GM23248 (cell line): ENCODE data around the gene CEP43. TPM values are rescaled to one million over a fixed set of nuclear protein-coding genes. Genes with fewer than 3 reads are reported as not detected.

Experiments
- DNase-seq: peaks from one replicate; pipeline ENCODE4 v3.0.0-alpha.2; 2015
- H2AFZ ChIP-seq: fragments of 200-600 bp; sonication (generic); 2 replicates; pipeline ENCODE4 v1.6.1; 2016; ENCODE audit warnings: antibody characterized with exemption
- H3F3A ChIP-seq: fragments of 200-600 bp; sonication (generic); 2 replicates; pipeline ENCODE4 v1.6.1; 2016; ENCODE audit warnings: mild to moderate bottlenecking, antibody characterized with exemption, mixed run types; ENCODE audit not compliant: insufficient read depth
- H3K27ac ChIP-seq: fragments of 200-600 bp; sonication (generic); 2 replicates; pipeline ENCODE4 v1.5.1; 2016; ENCODE audit warnings: mild to moderate bottlenecking
- H3K27me3 ChIP-seq: fragments of 200-600 bp; sonication (generic); replicated peaks from 2 replicates; pipeline ENCODE4 v1.6.1; 2016; ENCODE audit warnings: mild to moderate bottlenecking; ENCODE audit not compliant: insufficient read depth
- H3K36me3 ChIP-seq: fragments of 200-600 bp; sonication (generic); 2 replicates; pipeline ENCODE4 v1.6.1; 2016; ENCODE audit warnings: low read depth, mild to moderate bottlenecking
- H3K4me1 ChIP-seq: fragments of 200-600 bp; sonication (generic); 2 replicates; pipeline ENCODE4 v1.6.1; 2016; ENCODE audit warnings: mild to moderate bottlenecking; ENCODE audit not compliant: insufficient read depth
- H3K4me2 ChIP-seq: fragments of 200-600 bp; sonication (generic); one replicate; pipeline ENCODE4 v1.6.1; 2016; ENCODE audit warnings: mild to moderate bottlenecking; ENCODE audit not compliant: unreplicated experiment
- H3K4me3 ChIP-seq: fragments of 200-600 bp; sonication (generic); 2 replicates; pipeline ENCODE4 v1.5.1; 2016; ENCODE audit warnings: mild to moderate bottlenecking
- H3K79me2 ChIP-seq: fragments of 200-600 bp; sonication (generic); 2 replicates; pipeline ENCODE4 v1.6.1; 2016; ENCODE audit warnings: mild to moderate bottlenecking; ENCODE audit not compliant: insufficient read depth
- H3K9ac ChIP-seq: fragments of 200-600 bp; sonication (generic); 2 replicates; pipeline ENCODE4 v1.6.1; 2016; ENCODE audit warnings: mild to moderate bottlenecking
- H3K9me2 ChIP-seq: fragments of 200-600 bp; sonication (generic); 2 replicates; pipeline ENCODE4 v1.6.1; 2016; ENCODE audit warnings: mixed run types, mild to moderate bottlenecking, moderate library complexity; ENCODE audit not compliant: insufficient read depth
- H3K9me3 ChIP-seq: fragments of 200-600 bp; sonication (generic); one replicate; pipeline ENCODE4 v1.6.1; 2017; ENCODE audit warnings: low read depth
- H4K20me1 ChIP-seq: fragments of 200-600 bp; sonication (generic); 2 replicates; pipeline ENCODE4 v1.6.0; 2016; ENCODE audit not compliant: insufficient read depth
- EZH2 ChIP-seq: fragments of 200-600 bp; sonication (generic); IDR thresholded peaks from 2 replicates; pipeline ENCODE4 v1.6.1; 2018; ENCODE audit warnings: antibody characterized with exemption, mild to moderate bottlenecking; ENCODE audit not compliant: insufficient read depth, poor library complexity, severe bottlenecking
- EZH2phosphoT487 ChIP-seq: fragments of 200-600 bp; sonication (generic); IDR thresholded peaks from 2 replicates; pipeline ENCODE4 v1.6.1; 2018; ENCODE audit warnings: antibody characterized with exemption, moderate library complexity, mild to moderate bottlenecking, low read depth; ENCODE audit not compliant: insufficient read depth
- WGBS, 2 experiments: methylation state at CpG; one replicate each; pipeline ENCODE4 v1.1.6; 2015 to 2017; ENCODE audit warnings: low lambda C conversion rate in 2 of 2, low coverage in 1 of 2; ENCODE audit errors: missing lambda C conversion rate in 2 of 2; 5-methylcytosine and 5-hydroxymethylcytosine counted together
- in situ Hi-C: fragments of 300-500 bp; cut with MboI; formaldehyde crosslinking; loops from 2 replicates; pipeline ENCODE4 v1.15.0; 2020
- polyA plus RNA-seq: library from polyadenylated mRNA; unstranded; fragments of >200 nt; fragmentation: Nextera tagmentation; extraction: Ambion mirVana; gene quantifications from 2 replicates; pipeline ENCODE4 v1.2.1, GENCODE V29; 2016
- total RNA-seq: library from RNA; depleted of rRNA; stranded (reverse); fragments of >200 nt; shearing (Covaris generic); gene quantifications from 2 replicates; pipeline ENCODE4 v1.2.3, GENCODE V29; 2014

The CEP43 gene
- total and polyA plus RNA-seq, 2 experiments from 2014 or later: 16.4 to 25.2 TPM

DNA sequence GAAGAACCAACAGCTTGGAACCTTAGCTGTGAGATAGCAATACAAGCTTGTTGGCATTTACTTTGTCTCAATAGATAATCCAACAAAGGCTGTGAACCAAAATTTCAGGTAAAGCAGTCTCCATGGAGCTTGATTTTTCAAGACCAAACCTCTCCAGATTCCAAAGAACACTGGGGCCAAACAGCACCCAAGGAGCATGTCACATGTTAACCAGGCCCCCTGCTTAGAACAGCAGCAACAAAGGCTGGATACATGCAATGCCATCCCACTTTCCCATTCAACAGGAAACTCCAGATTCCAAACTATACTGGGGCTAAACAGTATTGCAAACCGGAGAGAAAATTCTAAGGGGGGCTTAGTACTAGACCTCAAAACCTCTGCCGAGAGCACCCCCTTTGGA, 27.1 kb upstream of the CEP43 start:
- DNase-seq: no peak
- Histone ChIP-seq H3F3A (no peaks in the 10 kb centered on the region), H3K4me2 (no peak overlapping the region), H2AFZ (no peak overlapping the region), H3K36me3 (no peaks in the 10 kb centered on the region), H3K9me3 (no peaks in the 10 kb centered on the region), H3K27me3 (no peaks in the 10 kb centered on the region), H3K4me1 (no peaks in the 10 kb centered on the region), H3K27ac (no peak overlapping the region), H3K9ac (no peak overlapping the region), H4K20me1 (no peaks in the 10 kb centered on the region), H3K4me3 (no peak overlapping the region), H3K79me2 (no peaks in the 10 kb centered on the region), H3K9me2 (no peaks in the 10 kb centered on the region)
- WGBS, 2 experiments: 96 to 100% methylated on average over 2 of the region's 2 CpGs
- in situ Hi-C loops: no loop called here
- TF ChIP-seq EZH2phosphoT487: no peak
- no peak for TF ChIP-seq EZH2

DNA sequence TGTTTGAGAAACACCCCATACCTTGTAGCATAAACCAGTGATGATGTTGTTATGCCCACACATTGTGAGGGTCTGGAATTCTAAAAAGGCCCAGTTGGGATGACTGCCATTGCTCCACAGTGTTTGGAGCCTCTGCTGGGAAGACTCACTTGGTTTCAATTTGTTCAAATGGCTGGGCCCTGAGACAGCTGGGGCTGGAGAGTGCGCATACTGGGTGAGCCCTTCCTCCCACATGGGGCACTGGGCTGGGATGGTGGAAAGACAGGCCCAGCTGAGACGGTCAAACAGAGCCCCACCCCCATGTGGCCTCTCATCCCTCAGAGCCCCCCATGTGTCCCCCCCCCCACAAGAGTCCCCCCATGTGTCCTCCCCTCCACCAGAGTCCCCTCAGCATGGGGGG, 22.6 kb upstream of the CEP43 start:
- 80 to 94% methylated on average over 1 to 2 of the region's 2 CpGs for WGBS, 2 experiments
- H3K4me2 ChIP-seq: no peak overlapping the region
- no peak overlapping the region for H3K9ac ChIP-seq
- no peaks in the 10 kb centered on the region for H3K9me2 ChIP-seq
- no peaks in the 10 kb centered on the region for H3K27me3 ChIP-seq
- in situ Hi-C loops: no loop called here
- H3K27ac ChIP-seq: no peak overlapping the region
- H4K20me1 ChIP-seq: no peaks in the 10 kb centered on the region
- no peak for DNase-seq
- H2AFZ ChIP-seq: no peak overlapping the region
- no peaks in the 10 kb centered on the region for H3K36me3 ChIP-seq
- no peaks in the 10 kb centered on the region for H3K4me1 ChIP-seq
- H3K4me3 ChIP-seq: no peak overlapping the region
- TF ChIP-seq EZH2phosphoT487 (no peak), EZH2 (no peak)
- 0 out of 2 replicates have a peak, but pooled peaks cover 9% of the 10 kb centered on the region for H3F3A ChIP-seq
- H3K9me3 ChIP-seq: no peaks in the 10 kb centered on the region
- H3K79me2 ChIP-seq: no peaks in the 10 kb centered on the region

DNA sequence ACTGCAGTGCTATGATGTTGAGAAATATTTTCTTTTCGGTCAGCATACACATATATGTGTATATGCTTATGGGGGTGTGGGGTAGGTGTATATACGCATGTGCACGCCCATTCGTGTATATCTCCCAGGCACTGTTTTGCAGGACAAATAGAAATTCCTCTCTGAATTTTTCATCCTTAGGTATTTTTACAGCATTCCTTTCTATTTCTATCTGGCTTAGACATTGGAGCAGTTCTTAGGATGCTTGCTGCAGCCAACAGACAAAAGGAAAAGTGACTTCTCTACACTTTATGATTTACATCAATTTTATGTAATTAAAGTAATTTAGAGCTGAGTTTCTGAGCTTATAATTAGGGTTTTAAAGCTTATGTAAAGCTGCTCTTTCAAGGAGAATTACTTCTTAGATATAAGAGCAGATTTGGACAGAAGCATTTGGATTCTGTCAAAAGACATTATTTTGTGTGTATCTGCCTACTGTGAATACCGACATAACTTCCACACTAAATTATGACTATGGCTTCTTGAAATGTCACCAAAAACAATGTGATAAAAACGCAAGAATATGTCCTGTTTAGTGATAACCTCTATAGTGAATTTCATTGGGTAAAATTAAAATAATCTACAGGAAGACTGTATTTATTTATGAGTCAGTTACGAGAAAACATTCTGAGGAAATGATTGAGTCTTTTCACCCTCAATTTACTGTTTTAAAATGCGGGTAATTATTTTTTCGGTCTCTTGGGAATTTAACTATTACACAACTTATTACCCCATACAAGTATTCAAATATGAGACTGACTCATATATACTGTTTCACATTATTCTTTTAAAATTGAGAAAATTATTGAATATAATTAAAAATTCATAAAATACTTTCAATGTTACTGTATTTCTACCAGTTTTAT, 21.3 kb upstream of the CEP43 start:
- Histone ChIP-seq H2AFZ (no peak overlapping the region), H3K27ac (no peak overlapping the region), H3K4me1 (no peaks in the 10 kb centered on the region), H3F3A (0 out of 2 replicates have a peak, but pooled peaks cover 9% of the 10 kb centered on the region), H3K9me2 (no peaks in the 10 kb centered on the region), H3K9me3 (no peaks in the 10 kb centered on the region), H3K79me2 (no peaks in the 10 kb centered on the region), H3K4me2 (peak overlapping the region; percentile 37), H4K20me1 (no peaks in the 10 kb centered on the region), H3K9ac (no peak overlapping the region), H3K4me3 (no peak overlapping the region), H3K36me3 (no peaks in the 10 kb centered on the region), H3K27me3 (no peaks in the 10 kb centered on the region)
- TF ChIP-seq EZH2phosphoT487 (no peak), EZH2 (no peak)
- 69 to 71% methylated on average over 9 of the region's 9 CpGs for WGBS, 2 experiments
- in situ Hi-C loops: no loop called here
- peak; percentile 34 for DNase-seq

DNA sequence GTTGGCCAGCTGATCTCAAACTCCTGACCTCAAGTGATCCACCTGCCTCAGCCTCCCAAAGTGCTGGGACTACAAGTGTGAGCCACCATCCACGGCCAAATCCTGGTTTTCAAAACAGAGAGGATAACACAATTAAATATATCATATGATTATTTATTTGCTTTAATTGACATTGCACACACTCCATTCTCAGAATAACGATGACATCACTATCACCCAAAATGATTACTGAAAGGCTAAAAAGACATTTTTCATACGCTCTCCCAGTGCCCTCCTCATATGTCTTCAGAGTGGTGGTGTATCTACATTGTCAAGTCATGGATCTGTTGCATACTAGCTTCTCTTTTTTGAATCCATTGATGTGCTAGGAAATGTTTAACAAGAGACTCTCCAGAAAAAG, 18.5 kb upstream of the CEP43 start:
- no peaks in the 10 kb centered on the region for H4K20me1 ChIP-seq
- no peaks in the 10 kb centered on the region for H3K9me2 ChIP-seq
- no peak overlapping the region for H2AFZ ChIP-seq
- H3K27me3 ChIP-seq: no peaks in the 10 kb centered on the region
- no peak overlapping the region for H3K27ac ChIP-seq
- H3K4me2 ChIP-seq: no peak overlapping the region
- no peak overlapping the region for H3K4me3 ChIP-seq
- TF ChIP-seq EZH2phosphoT487: no peak
- no peak for TF ChIP-seq EZH2
- 99 to 100% methylated on average over 3 of the region's 3 CpGs for WGBS, 2 experiments
- no peaks in the 10 kb centered on the region for H3K4me1 ChIP-seq
- no peaks in the 10 kb centered on the region for H3K9me3 ChIP-seq
- H3K36me3 ChIP-seq: no peaks in the 10 kb centered on the region
- in situ Hi-C loops: no loop called here
- H3K79me2 ChIP-seq: no peaks in the 10 kb centered on the region; the same call in 1 of the 2 replicates
- 0 out of 2 replicates have a peak, but pooled peaks cover 9% of the 10 kb centered on the region for H3F3A ChIP-seq
- no peak for DNase-seq
- H3K9ac ChIP-seq: no peak overlapping the region
